ENCODE measurements around the gene TIPIN. TPM values are rescaled to one million over a fixed set of nuclear protein-coding genes. Genes with fewer than 3 reads are reported as not detected.

TIPIN gene
- total and polyA plus RNA-seq, 12 donors: 2.4 to 5.4 (median 3.4) TPM

GRCh38 chr15:66312144-66312543, 44.3 kb downstream of the TIPIN start:
- no peaks in the 10 kb centered on the region for H3K4me1 ChIP-seq
- 95 to 100% methylated on average over 2 of the region's 2 CpGs for WGBS, 2 donors
- H3K27me3 ChIP-seq: no peaks in the 10 kb centered on the region
- no peak overlapping the region for H3K4me3 ChIP-seq
- H3K36me3 ChIP-seq: peaks cover 0 to 100% (median 40%) of the 10 kb centered on the region in 9 donors
- DNase-seq (no peak), ATAC-seq (no peak)
- no peaks in the 10 kb centered on the region for H3K9me3 ChIP-seq
- no peak for TF ChIP-seq CTCF (IDR thresholded peaks at IDR 0.05)
- intact Hi-C loops (cut with DNase I): no loop called here
- no peak overlapping the region for H3K27ac ChIP-seq

GRCh38 chr15:66310786-66311185, 45.7 kb downstream of the TIPIN start:
- Histone ChIP-seq H3K4me3 (no peak overlapping the region), H3K27me3 (no peaks in the 10 kb centered on the region), H3K27ac (no peak overlapping the region), H3K4me1 (no peaks in the 10 kb centered on the region), H3K9me3 (no peaks in the 10 kb centered on the region), H3K36me3 (peaks cover 0 to 100% (median 46%) of the 10 kb centered on the region in 9 donors)
- TF ChIP-seq CTCF (IDR thresholded peaks at IDR 0.05): no peak
- DNase-seq (no peak), ATAC-seq (no peak)
- WGBS, 2 donors: 87 to 98% methylated on average over 2 of the region's 2 CpGs
- intact Hi-C loops (cut with DNase I): no loop called here

GRCh38 chr15:66309828-66310227, 46.7 kb downstream of the TIPIN start:
- no peaks in the 10 kb centered on the region for H3K9me3 ChIP-seq
- intact Hi-C loops (cut with DNase I): no loop called here
- peaks cover 0 to 99% (median 52%) of the 10 kb centered on the region in 9 donors for H3K36me3 ChIP-seq
- TF ChIP-seq CTCF (IDR thresholded peaks at IDR 0.05): no peak
- H3K4me3 ChIP-seq: no peak overlapping the region
- DNase-seq: no peak
- no peaks in the 10 kb centered on the region for H3K4me1 ChIP-seq
- H3K27me3 ChIP-seq: no peaks in the 10 kb centered on the region
- 72 to 82% methylated on average over 3 of the region's 3 CpGs for WGBS, 2 donors
- H3K27ac ChIP-seq: no peak overlapping the region
- ATAC-seq: no peak

GRCh38 chr15:66308531-66308930, 48.0 kb downstream of the TIPIN start:
- DNase-seq: no peak
- WGBS, 2 donors: 93 to 94% methylated on average over 3 of the region's 3 CpGs

More at GRCh38 chr15:66308531-66308930, 48.0 kb downstream of the TIPIN start:
- no peak for ATAC-seq
- H3K4me1 ChIP-seq: no peaks in the 10 kb centered on the region
- no peak overlapping the region for H3K27ac ChIP-seq
- no peak overlapping the region for H3K4me3 ChIP-seq
- H3K9me3 ChIP-seq: no peaks in the 10 kb centered on the region
- intact Hi-C loops (cut with DNase I): no loop called here
- TF ChIP-seq CTCF (IDR thresholded peaks at IDR 0.05): no peak
- H3K36me3 ChIP-seq: peaks cover 0 to 88% (median 52%) of the 10 kb centered on the region in 9 donors
- no peaks in the 10 kb centered on the region for H3K27me3 ChIP-seq
